Putamen (tissue), 1 donor: ENCODE measurements around the gene P2RY14.
"Not testable (repeated sequence)": the region's sequence is repeated elsewhere in the genome, so short reads cannot be mapped to it uniquely, and the experiment has no call there.

Source experiments
- DNase-seq: peaks from one replicate; pipeline ENCODE4 v3.0.0-alpha.2; 2016; ENCODE audit warnings: low spot score

Gene P2RY14

DNA sequence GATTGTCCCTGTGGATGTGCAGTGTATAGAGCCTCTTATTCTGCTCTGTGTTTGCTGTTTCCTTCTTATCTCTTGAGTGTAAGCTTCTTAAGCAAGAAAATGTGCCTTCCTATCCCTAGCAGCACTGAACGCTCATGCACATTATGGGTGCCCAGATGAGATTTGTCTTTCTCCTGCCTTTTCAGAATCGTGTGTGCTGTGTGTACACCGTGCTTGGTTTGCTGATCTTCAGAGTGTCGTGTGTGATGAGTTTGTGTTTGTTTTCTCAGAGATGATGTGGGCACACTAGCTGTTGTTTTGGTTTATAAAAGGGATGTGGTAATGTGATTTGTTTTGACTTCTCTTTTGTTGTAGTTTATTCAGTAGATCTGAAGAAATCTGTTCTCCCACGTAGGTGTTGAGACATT is 95.1 kb downstream of the P2RY14 start:
- DNase-seq: no peak

DNA sequence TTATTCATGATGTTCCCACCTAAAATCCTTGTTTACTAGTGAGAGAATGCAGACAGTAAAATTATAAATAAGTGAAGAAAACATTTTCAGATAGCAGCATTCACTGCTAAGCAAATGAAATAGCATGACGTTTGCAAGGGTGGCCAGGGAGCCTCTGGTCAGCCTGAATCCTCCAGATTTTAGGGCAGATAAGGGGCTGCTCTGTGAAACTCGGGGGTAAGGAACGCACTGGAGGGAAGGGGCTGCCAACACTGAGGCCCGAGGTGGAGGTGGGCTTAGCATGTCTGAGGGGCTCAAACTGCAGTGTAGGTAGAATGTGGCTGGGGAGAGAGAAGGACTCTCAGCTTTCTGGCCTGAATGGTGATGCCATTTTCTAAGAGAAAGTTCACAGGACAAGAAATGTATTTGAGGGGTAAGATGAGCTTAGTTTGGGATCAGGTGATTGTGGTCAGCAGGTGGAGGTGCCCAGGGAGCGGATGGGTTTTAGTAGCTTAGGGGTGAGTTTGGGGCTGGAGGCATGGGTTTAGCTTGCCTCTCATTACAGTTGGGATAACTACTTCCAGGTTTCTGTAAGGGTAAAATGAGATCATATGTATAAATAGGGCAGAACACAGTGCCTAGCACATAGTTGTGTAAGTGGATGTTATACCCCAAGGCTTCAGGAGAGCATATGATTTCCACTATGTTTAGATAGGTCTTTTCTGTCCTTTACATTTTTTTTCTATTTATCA is 95.8 kb downstream of the P2RY14 start:
- DNase-seq: no peak

DNA sequence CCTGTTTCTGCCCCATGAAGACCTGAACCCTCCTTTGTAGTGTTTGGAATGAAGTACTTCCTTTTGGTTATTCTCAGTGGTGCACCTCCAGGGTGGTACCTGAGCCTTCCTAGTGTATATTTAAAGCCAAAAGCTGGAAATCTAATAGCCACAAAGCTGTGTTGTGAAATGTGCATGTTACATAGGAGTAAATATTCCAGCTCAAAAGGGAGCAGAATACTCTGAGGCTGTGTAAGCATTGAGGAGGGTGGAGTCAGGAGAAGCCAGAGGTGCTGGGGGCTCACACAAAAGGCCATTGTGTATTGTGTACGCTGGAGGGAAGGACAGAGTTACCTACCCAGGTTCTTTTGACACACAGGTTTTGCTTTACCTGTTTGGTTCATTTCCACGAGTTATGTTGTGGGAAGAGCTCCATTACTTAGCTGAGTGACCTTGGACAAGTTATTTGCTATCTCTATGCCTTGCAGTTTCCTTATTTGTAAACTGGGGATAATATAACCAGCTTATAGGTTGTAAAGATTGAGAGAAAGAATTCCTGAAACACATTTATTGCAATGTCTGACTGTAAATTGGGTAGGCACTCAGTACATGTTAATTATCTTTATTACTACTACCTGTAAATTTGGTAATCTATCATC is 100.0 kb downstream of the P2RY14 start:
- DNase-seq: no peak

GRCh38 chr3:151175952-151176351 is 102.4 kb downstream of the P2RY14 start:
- DNase-seq: no peak

DNA sequence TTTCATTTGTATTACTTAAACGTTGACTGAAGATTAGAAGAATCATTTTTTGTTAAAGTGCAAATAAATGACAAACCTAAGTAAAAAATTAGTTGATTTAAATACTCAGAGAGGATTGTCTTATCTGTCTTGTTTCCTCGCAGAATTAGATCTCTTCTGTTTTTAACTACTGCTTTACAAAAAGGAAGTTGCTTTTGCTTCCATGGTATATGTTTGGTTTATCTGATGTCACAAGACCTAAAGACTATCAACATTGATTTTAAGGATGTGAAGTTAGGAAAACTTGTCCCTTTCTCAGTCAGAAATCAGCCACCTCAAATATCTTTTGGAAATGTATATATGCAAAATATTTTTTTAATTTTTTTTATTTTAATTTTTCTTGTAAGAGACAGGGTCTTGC is 104.0 kb downstream of the P2RY14 start:
- no peak for DNase-seq

DNA sequence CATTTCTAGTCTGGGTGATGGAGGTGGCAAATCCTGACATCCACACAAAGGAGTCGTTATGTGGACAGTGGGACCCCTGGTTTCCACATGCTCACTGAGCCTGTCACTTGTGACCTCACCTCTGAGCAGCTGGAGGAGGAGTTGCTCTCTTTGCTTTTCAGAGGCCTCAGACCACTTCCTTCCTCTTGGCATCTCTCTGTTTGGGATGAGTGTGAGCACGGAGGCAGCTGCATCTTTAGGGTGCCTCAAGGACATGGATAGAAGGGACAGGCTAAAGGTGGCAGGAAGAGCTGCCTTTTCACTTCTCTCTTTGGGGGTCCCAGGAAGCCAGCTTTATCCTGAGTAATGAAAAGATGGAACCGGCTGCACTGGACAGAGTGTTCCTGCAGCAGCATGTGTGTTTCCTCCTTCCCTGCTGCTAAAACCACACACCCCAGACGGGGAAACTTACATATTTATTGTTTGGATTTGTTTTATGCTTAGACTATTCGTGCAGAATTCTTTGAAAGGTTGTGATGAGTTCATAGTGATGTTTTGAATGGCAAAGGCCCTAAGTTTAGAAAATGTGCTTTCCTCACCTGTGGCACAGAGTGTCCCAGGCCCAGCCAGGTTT is 107.1 kb downstream of the P2RY14 start:
- no peak for DNase-seq

DNA sequence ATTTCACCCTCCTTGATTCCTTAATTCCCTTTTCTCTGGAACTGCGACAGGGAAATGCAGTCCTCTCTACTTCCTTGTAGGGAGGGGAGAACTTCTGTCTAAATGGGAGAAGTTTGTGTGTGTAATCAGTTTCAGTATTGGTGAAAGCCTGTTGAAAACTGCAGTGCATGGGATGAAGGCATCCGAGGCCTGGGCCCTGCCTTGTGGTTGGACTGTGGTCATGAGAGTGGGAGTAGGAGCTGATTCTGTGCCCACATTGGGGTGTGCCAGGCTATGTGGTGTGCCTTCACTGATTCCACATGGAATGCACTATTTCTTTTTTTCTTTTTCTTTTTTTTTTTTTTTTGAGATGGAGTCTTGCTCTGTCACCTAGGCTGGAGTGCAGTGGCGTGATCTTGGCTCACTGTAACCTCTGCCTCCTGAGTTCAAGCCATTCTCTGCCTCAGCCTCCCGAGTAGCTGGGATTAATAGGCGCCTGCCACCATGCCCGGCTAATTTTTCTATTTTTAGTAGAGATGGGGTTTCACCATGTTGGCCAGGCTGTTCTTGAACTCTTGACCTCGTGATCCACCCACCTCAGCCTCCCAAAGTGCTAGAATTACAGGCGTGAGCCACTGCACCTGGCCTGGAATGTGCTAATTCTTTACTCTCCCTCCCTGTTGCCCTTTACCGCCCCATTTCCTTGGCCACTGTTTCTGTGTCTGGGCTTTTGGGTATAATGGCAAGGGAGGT is 108.2 kb downstream of the P2RY14 start:
- not testable (repeated sequence) for DNase-seq

DNA sequence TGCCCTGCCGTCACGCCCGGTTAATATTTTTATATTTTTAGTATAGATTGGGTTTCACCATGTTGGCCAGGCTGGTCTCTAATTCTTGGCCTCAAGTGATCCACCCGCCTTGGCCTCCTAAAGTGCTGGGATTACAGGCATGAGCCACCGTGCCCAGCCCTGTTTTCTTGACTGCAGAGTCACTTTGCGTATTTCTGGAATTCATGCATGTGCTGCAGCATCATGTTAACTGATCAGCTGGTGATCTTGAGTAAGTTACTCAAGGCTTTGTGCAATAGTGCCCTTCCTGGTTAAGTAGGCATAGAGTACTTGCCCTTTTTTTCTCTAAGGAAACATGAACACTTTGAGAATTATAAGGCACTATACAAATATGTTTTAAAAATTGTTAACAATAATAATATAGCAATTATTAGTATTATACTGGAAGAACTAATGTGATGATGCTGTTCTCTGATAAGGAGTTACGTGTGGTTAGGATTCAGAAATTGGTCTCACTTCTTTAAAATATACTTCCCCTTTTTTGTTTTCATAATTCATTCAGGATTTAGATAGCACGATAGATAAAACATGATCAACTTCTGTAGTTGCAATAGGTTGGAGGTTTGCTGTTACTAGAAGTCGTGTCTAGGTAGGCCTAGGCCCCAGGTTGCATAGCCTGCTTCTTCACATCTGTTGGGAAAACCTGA is 108.9 kb downstream of the P2RY14 start:
- DNase-seq: no peak

GRCh38 chr3:151168269-151169094 is 109.9 kb downstream of the P2RY14 start:
- DNase-seq: no peak

GRCh38 chr3:151166161-151166560 is 112.2 kb downstream of the P2RY14 start:
- no peak for DNase-seq

- no peak for DNase-seq
Measured at GRCh38 chr3:151165226-151165625, 113.1 kb downstream of the P2RY14 start.
